Mesothelial cell of epicardium (in vitro differentiated cells): ENCODE results near the gene TGOLN2. TPM values are rescaled to one million over a fixed set of nuclear protein-coding genes. Genes with fewer than 3 reads are reported as not detected.
A peak's percentile ranks its signal among the peaks of the same experiment; 100 is the strongest.
"Not testable (repeated sequence)": the region's sequence is repeated elsewhere in the genome, so short reads cannot be mapped to it uniquely, and the experiment has no call there.

Experiments used
- DNase-seq, 2 experiments: peaks; one replicate each; pipeline ENCODE4 v3.0.0; 2021; ENCODE audit warnings: low spot score in 2 of 2; ENCODE audit not compliant: unreplicated experiment in 2 of 2
- H3K27ac Mint-ChIP-seq: 2 replicates; pipeline ENCODE4 v1.8.0; 2021; ENCODE audit warnings: mixed read lengths
- H3K27me3 Mint-ChIP-seq: 2 replicates; pipeline ENCODE4 v1.8.0; 2021; ENCODE audit warnings: low read depth, mixed read lengths
- H3K36me3 Mint-ChIP-seq: 2 replicates; pipeline ENCODE4 v1.8.0; 2021; ENCODE audit warnings: mixed read lengths
- H3K4me1 Mint-ChIP-seq: 2 replicates; pipeline ENCODE4 v1.8.0; 2021; ENCODE audit warnings: mixed read lengths
- H3K4me3 Mint-ChIP-seq: 2 replicates; pipeline ENCODE4 v1.8.0; 2021; ENCODE audit warnings: mild to moderate bottlenecking, moderate library complexity, mixed read lengths
- H3K9me3 Mint-ChIP-seq: 2 replicates; pipeline ENCODE4 v1.8.0; 2021; ENCODE audit warnings: mixed read lengths
- CTCF ChIP-seq: fragments of 200-600 bp; sonication (generic); IDR thresholded peaks from one replicate; pipeline ENCODE4 v1.5.0; 2021; ENCODE audit warnings: antibody characterized with exemption; ENCODE audit not compliant: unreplicated experiment
- total RNA-seq: library from RNA; stranded (reverse); gene quantifications from 3 replicates; pipeline ENCODE4 v1.2.1, GENCODE V29; 2021

The TGOLN2 gene
- total RNA-seq, 1 donor from 2014 or later: 59.2 TPM

GRCh38 chr2:85368921-85369320 lies 41.1 kb upstream of the TGOLN2 start:
- Mint-ChIP-seq H3K27me3 (no peaks in the 10 kb centered on the region), H3K4me3 (no peak overlapping the region), H3K27ac (no peak overlapping the region), H3K4me1 (no peaks in the 10 kb centered on the region), H3K36me3 (peaks cover 13% of the 10 kb centered on the region), H3K9me3 (peaks cover 6% of the 10 kb centered on the region)
- DNase-seq: no peak
- TF ChIP-seq CTCF: no peak

GRCh38 chr2:85367180-85367579 lies 39.4 kb upstream of the TGOLN2 start:
- no peak for DNase-seq
- H3K27ac Mint-ChIP-seq: no peak overlapping the region
- TF ChIP-seq CTCF: no peak
- H3K4me1 Mint-ChIP-seq: no peaks in the 10 kb centered on the region
- peaks cover 18% of the 10 kb centered on the region for H3K36me3 Mint-ChIP-seq
- no peak overlapping the region for H3K4me3 Mint-ChIP-seq
- no peaks in the 10 kb centered on the region for H3K27me3 Mint-ChIP-seq
- H3K9me3 Mint-ChIP-seq: peaks cover 5% of the 10 kb centered on the region

DNA sequence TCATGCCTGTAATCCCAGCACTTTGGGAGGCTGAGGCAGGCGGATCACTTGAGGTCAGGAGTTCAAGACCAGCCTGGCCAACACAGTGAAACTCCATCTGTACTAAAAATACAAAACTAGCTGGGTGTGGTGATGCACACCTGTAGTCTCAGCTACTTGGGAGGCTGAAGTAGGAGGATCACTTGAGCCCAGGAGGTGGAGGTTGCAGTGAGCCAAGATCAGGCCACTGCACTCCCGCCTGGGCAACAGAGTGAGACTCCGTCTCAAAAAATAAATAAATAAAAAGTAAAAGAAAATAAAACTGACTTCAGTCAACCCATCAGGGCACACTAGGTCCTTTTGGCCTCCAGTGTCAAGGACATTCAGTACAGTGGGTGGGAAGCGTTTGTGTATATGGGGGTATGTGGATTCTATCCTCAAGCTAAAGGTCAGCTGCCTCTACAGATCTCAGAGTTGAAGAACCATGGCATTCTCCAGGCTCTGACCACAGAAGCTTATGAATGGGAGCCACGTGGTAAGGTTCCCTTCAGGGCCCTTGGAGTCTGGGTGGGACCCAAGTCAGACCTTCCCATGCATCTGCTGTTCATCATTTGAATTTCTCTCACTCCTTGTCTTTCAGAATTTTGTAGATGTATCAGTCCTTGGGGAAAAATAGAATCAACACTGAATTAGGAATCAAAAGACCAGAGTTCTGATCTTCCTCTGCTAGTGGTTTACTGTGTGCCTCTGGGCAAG lies 35.0 kb upstream of the TGOLN2 start:
- H3K4me1 Mint-ChIP-seq, H3K27ac Mint-ChIP-seq, H3K9me3 Mint-ChIP-seq, H3K27me3 Mint-ChIP-seq, H3K4me3 Mint-ChIP-seq, DNase-seq: not testable (repeated sequence)
- H3K36me3 Mint-ChIP-seq: peaks cover 21% of the 10 kb centered on the region

DNA sequence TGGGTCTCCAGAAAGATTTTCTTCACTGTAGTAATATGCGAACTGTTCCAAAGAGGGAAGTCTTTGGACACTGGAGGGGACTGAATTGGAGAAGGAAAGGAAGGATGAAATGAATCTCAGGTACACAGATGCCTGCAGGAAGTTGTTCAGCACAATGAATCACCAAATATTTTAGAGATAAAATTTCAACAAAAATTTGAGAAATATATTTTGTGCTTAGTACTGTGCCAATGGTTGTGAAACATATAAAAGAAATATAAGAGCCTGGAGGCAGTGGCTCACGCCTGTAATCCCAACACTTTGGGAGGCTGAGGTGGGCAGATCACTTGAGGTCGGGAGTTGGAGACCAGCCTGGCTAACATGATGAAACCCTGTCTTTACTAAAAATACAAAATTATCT lies 29.9 kb upstream of the TGOLN2 start:
- DNase-seq: no peak
- no peaks in the 10 kb centered on the region for H3K9me3 Mint-ChIP-seq
- TF ChIP-seq CTCF: no peak
- no peaks in the 10 kb centered on the region for H3K27me3 Mint-ChIP-seq
- H3K27ac Mint-ChIP-seq: no peak overlapping the region
- peaks cover 15% of the 10 kb centered on the region for H3K36me3 Mint-ChIP-seq
- peaks cover 22% of the 10 kb centered on the region for H3K4me1 Mint-ChIP-seq
- H3K4me3 Mint-ChIP-seq: no peak overlapping the region

GRCh38 chr2:85356186-85356585 lies 28.4 kb upstream of the TGOLN2 start:
- H3K9me3 Mint-ChIP-seq: no peaks in the 10 kb centered on the region
- no peaks in the 10 kb centered on the region for H3K27me3 Mint-ChIP-seq
- no peak for DNase-seq
- no peak for TF ChIP-seq CTCF
- H3K36me3 Mint-ChIP-seq: peaks cover 8% of the 10 kb centered on the region
- H3K4me1 Mint-ChIP-seq: peaks cover 24% of the 10 kb centered on the region
- H3K4me3 Mint-ChIP-seq: peak overlapping the region; percentile 98
- no peak overlapping the region for H3K27ac Mint-ChIP-seq

DNA sequence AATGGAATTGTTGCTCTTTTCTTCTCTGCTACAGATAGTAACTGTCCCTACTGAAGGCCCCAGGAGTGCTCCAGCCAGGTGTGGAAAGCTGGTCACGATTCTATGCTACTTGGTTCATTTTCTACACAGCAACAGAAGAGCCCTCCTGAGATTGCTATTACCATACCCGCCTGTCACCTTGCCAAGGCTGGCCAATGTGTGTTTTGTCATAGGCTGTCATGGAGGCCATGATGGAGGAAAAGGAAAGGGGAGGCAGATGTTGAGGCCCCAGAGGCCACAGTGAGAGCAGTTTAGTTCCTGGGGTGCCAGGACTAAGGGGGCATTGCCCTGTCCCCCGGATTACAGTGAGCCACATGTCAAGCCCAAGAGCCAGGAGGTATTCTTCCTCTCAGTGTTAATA lies 27.7 kb upstream of the TGOLN2 start:
- no peak for TF ChIP-seq CTCF
- no peaks in the 10 kb centered on the region for H3K27me3 Mint-ChIP-seq
- peak overlapping the region; percentile 79 for H3K27ac Mint-ChIP-seq
- peaks cover 13% of the 10 kb centered on the region for H3K36me3 Mint-ChIP-seq
- peak overlapping the region; percentile 98 for H3K4me3 Mint-ChIP-seq
- peaks cover 24% of the 10 kb centered on the region for H3K4me1 Mint-ChIP-seq
- DNase-seq: no peak
- H3K9me3 Mint-ChIP-seq: no peaks in the 10 kb centered on the region
